CD14-positive monocyte (primary cell): ENCODE results near the gene ARHGDIA. TPM values are rescaled to one million over a fixed set of nuclear protein-coding genes. Genes with fewer than 3 reads are reported as not detected.

Experiments used
- DNase-seq, 3 donors: peaks; one replicate each; pipeline ENCODE4 v3.0.0-alpha.2; 2011 to 2022
- H2AFZ ChIP-seq: 2 replicates; pipeline ENCODE4 v1.6.0; 2012; ENCODE audit warnings: mild to moderate bottlenecking, low read depth, low read length, inconsistent platforms; ENCODE audit not compliant: insufficient read depth, poor library complexity, severe bottlenecking
- H3K27ac ChIP-seq, 2 donors: 1 replicate in 1 of 2; 2 replicates in 1 of 2; pipeline ENCODE4 v1.5.1; 2012 to 2013; ENCODE audit warnings: low read length in 2 of 2, control low read depth in 1 of 2, inconsistent platforms in 1 of 2, low read depth in 1 of 2, mild to moderate bottlenecking in 1 of 2
- H3K27me3 ChIP-seq, 2 donors: one replicate each; pipeline versions ENCODE4 v1.6.0 to v1.6.1; 2011 to 2013; ENCODE audit warnings: low read length in 2 of 2; ENCODE audit not compliant: control insufficient read depth in 2 of 2, insufficient read depth in 2 of 2
- H3K36me3 ChIP-seq, 2 donors: replicated peaks in 1 of 2; 1 replicate in 1 of 2; 2 replicates in 1 of 2; pipeline versions ENCODE4 v1.5.1 to v1.6.1; 2012 to 2013; ENCODE audit warnings: low read length in 2 of 2, control low read depth in 1 of 2, inconsistent platforms in 1 of 2, mild to moderate bottlenecking in 1 of 2; ENCODE audit not compliant: insufficient read depth in 2 of 2, control insufficient read depth in 1 of 2
- H3K4me1 ChIP-seq, 2 donors: 1 replicate in 1 of 2; 2 replicates in 1 of 2; pipeline versions ENCODE4 v1.5.1 to v1.6.1; 2012 to 2013; ENCODE audit warnings: low read length in 2 of 2, control low read depth in 1 of 2, inconsistent platforms in 1 of 2, mild to moderate bottlenecking in 1 of 2, moderate library complexity in 1 of 2; ENCODE audit not compliant: insufficient read depth in 2 of 2, control insufficient read depth in 1 of 2
- H3K4me2 ChIP-seq: replicated peaks from 2 replicates; pipeline ENCODE3; 2012; ENCODE audit warnings: low read length, moderate library complexity, mild to moderate bottlenecking; ENCODE audit not compliant: poor library complexity, severe bottlenecking; ENCODE audit errors: extremely low read depth
- H3K4me3 ChIP-seq, 3 experiments: fragments of 200-600 bp in 1 of 3; sonication (generic) in 1 of 3; replicated peaks in 1 of 3; 1 replicate in 2 of 3; 2 replicates in 1 of 3; pipeline ENCODE4 v1.5.1; 2011 to 2013; ENCODE audit warnings: low read length in 3 of 3, mild to moderate bottlenecking in 3 of 3, control low read depth in 2 of 3, low read depth in 2 of 3, inconsistent platforms in 1 of 3, moderate library complexity in 1 of 3
- H3K79me2 ChIP-seq: 2 replicates; pipeline ENCODE4 v1.6.0; 2012; ENCODE audit warnings: mild to moderate bottlenecking, control low read depth, inconsistent platforms, low read length, moderate library complexity; ENCODE audit not compliant: insufficient read depth
- H3K9ac ChIP-seq: 2 replicates; pipeline ENCODE4 v1.6.0; 2017; ENCODE audit warnings: low read length, mild to moderate bottlenecking; ENCODE audit not compliant: insufficient read depth, poor library complexity, severe bottlenecking
- H3K9me3 ChIP-seq, 2 donors: replicated peaks in 1 of 2; 1 replicate in 1 of 2; 2 replicates in 1 of 2; pipeline versions ENCODE4 v1.5.1 to v1.6.1; 2012 to 2013; ENCODE audit warnings: low read length in 2 of 2, control low read depth in 1 of 2; ENCODE audit not compliant: control insufficient read depth in 1 of 2, insufficient read depth in 1 of 2
- H4K20me1 ChIP-seq: 2 replicates; pipeline ENCODE4 v1.6.0; 2012; ENCODE audit warnings: mild to moderate bottlenecking, low read length, control low read depth, moderate library complexity; ENCODE audit not compliant: insufficient read depth
- H3K27ac Mint-ChIP-seq, 7 donors: one replicate each; pipeline ENCODE4 v1.8.0; 2020; ENCODE audit warnings: mild to moderate bottlenecking in 7 of 7, mixed read lengths in 7 of 7, moderate library complexity in 6 of 7, inconsistent platforms in 2 of 7
- H3K27me3 Mint-ChIP-seq, 3 donors: one replicate each; pipeline ENCODE4 v1.8.0; 2021 to 2022; ENCODE audit warnings: low read depth in 3 of 3, mild to moderate bottlenecking in 3 of 3, mixed read lengths in 3 of 3, moderate library complexity in 3 of 3, inconsistent platforms in 1 of 3
- H3K36me3 Mint-ChIP-seq, 2 donors: one replicate each; pipeline ENCODE4 v1.8.0; 2020; ENCODE audit warnings: mixed read lengths in 2 of 2, inconsistent platforms in 1 of 2, mild to moderate bottlenecking in 1 of 2
- H3K4me1 Mint-ChIP-seq: one replicate; pipeline ENCODE4 v1.8.0; 2020; ENCODE audit warnings: mild to moderate bottlenecking, mixed read lengths
- H3K4me3 Mint-ChIP-seq, 2 donors: one replicate each; pipeline ENCODE4 v1.8.0; 2020; ENCODE audit warnings: mild to moderate bottlenecking in 2 of 2, mixed read lengths in 2 of 2, moderate library complexity in 1 of 2
- H3K9me3 Mint-ChIP-seq, 7 donors: one replicate each; pipeline ENCODE4 v1.8.0; 2020 to 2022; ENCODE audit warnings: mixed read lengths in 7 of 7, mild to moderate bottlenecking in 6 of 7, moderate library complexity in 6 of 7, inconsistent platforms in 2 of 7
- WGBS: methylation state at CpG from one replicate; pipeline ENCODE4 v1.1.5; 2013; ENCODE audit warnings: missing lambda C conversion rate; ENCODE audit not compliant: insufficient coverage; 5-methylcytosine and 5-hydroxymethylcytosine counted together
- intact Hi-C, 2 donors: fragments of 100-400 bp; cut with micrococcal nuclease; formaldehyde crosslinking; loops; one replicate each; pipeline versions ENCODE4 v1.15.0 to v1.15.1; 2023
- polyA plus RNA-seq, 3 donors: library from polyadenylated mRNA; depleted of rRNA in 1 of 3; unstranded in 2 of 3; stranded (reverse) in 1 of 3; fragments of 300-500 nt in 2 of 3; fragments of >200 nt in 1 of 3; fragmentation: Illumina TruSeq in 2 of 3; gene quantifications; 1 replicate in 2 of 3; 2 replicates in 1 of 3; pipeline ENCODE4 v1.2.3, GENCODE V29; 2012 to 2021
- TF ChIP-seq, protein P1 (sequence below): fragments of 200-600 bp; IDR thresholded peaks from one replicate; pipeline ENCODE4 v1.8.0; 2022; ENCODE audit warnings: antibody characterized with exemption, mild to moderate bottlenecking

ARHGDIA gene
- polyA plus RNA-seq, 3 donors = 86.3 to 477 (median 97.2) TPM

DNA sequence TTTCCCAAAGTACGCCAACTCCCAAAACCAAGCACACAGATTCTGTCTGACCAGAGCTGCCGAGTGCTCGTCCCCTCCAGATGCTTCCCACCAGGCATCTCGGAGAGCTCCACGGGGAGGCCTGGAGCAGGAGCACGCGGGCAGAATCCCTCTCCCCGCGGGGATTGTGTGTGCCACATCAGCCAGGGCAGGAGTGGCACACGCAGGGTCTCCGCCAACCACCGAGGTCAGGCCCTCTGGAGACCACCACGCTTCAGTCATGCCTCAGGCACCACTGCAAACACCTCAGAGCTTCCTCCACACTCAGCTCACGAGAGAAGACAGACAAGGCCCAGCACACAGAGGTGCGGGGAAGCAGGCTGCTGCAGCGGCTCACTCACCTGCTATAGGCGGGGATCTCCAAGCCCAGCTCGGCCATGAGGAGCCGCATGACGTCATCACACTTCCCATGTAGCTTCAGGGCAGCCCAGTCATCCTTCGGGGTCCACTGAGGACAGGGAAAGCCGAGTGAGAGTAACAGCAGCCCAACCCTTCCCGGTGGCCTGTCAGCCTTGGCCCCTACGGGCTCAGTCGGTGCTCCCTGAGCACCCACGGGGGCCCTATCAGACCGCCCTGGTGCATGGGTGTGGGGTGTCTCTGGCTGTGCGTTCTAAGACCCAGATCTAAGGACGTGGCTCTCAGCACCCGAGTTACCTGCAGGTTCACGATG is 42.4 kb upstream of the ARHGDIA start:
- no peaks in the 10 kb centered on the region for H3K27me3 Mint-ChIP-seq
- no peaks in the 10 kb centered on the region for H3K27me3 ChIP-seq
- no peak overlapping the region for H3K9ac ChIP-seq
- peaks cover 62% of the 10 kb centered on the region for H3K79me2 ChIP-seq
- H3K27ac ChIP-seq = no peak overlapping the region
- H3K36me3 Mint-ChIP-seq = peaks cover 44 to 57% of the 10 kb centered on the region in 2 donors
- no peak overlapping the region for H3K4me2 ChIP-seq
- no peak overlapping the region for H2AFZ ChIP-seq
- peaks cover 0 to 10% (median 4%) of the 10 kb centered on the region in 7 donors for H3K9me3 Mint-ChIP-seq
- DNase-seq = no peak
- H3K4me3 ChIP-seq = no peak overlapping the region
- peaks cover 39 to 46% of the 10 kb centered on the region in 2 donors for H3K4me1 ChIP-seq
- H3K27ac Mint-ChIP-seq = peak overlapping the region in 2 of 7 donors; percentile 31 to 70
- no peak overlapping the region for H3K4me3 Mint-ChIP-seq
- intact Hi-C loops = loop anchor here in 1 of 2 donors (10.0 kb wide), 1 partner anchor 49 kb away; the partner anchor contains the start of gene P4HB
- peaks cover 40 to 43% of the 10 kb centered on the region in 2 donors for H3K36me3 ChIP-seq
- H3K9me3 ChIP-seq = peaks cover 0 to 2% of the 10 kb centered on the region in 2 donors
- TF ChIP-seq, protein P1, sequence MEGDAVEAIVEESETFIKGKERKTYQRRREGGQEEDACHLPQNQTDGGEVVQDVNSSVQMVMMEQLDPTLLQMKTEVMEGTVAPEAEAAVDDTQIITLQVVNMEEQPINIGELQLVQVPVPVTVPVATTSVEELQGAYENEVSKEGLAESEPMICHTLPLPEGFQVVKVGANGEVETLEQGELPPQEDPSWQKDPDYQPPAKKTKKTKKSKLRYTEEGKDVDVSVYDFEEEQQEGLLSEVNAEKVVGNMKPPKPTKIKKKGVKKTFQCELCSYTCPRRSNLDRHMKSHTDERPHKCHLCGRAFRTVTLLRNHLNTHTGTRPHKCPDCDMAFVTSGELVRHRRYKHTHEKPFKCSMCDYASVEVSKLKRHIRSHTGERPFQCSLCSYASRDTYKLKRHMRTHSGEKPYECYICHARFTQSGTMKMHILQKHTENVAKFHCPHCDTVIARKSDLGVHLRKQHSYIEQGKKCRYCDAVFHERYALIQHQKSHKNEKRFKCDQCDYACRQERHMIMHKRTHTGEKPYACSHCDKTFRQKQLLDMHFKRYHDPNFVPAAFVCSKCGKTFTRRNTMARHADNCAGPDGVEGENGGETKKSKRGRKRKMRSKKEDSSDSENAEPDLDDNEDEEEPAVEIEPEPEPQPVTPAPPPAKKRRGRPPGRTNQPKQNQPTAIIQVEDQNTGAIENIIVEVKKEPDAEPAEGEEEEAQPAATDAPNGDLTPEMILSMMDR = no peak
- peaks cover 79% of the 10 kb centered on the region for H4K20me1 ChIP-seq
- 94% methylated on average over 31 of the region's 31 CpGs for WGBS
- peaks cover 46% of the 10 kb centered on the region for H3K4me1 Mint-ChIP-seq

DNA sequence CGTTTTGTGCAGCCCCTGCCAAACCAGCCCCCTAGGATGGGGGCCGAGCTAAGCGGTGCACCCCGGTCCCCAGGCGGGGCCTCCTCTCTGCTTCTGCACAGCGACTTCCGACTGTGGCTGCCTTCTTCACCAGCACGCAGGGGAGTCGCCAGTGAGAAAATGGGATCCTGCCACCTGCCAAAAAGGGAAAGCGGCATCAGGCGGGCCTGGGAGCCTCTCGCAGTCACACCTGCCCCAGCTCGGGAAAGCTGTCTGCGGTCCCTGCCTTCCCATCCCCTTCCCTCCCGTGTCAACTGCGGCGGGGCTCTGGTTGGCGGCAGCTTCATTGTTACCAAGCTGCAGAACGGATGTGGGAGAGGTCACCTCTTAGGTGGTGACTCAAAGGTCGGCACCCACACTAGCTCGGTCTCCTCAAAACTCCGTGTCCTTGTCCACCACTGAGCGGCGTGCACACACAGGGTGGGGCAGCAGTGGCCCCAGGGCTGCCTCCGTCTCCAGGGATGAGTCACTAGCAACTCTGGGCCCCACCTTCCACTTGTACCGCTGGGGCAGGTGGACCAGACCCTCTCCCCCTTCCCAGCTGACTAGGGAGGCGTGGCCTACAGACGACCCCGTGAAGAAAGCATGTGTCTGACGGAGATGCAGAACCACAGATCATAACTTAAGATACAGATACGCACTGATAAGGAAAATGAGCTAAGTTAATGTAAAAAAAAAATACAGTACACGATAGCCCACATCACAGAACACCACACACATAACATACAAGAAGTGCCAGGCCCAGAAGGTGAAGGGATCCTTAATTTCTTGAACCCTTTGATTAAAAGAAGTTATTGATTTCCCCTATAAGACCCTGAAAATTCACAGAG is 41.5 kb upstream of the ARHGDIA start:
- H3K4me2 ChIP-seq = no peak overlapping the region
- Mint-ChIP-seq H3K4me3 (no peak overlapping the region), H3K9me3 (peaks cover 0 to 10% (median 4%) of the 10 kb centered on the region in 7 donors), H3K27me3 (no peaks in the 10 kb centered on the region), H3K27ac (peak overlapping the region in 2 of 7 donors; percentile 30 to 72), H3K4me1 (peaks cover 41% of the 10 kb centered on the region), H3K36me3 (peaks cover 49 to 66% of the 10 kb centered on the region in 2 donors)
- DNase-seq = no peak
- intact Hi-C loops = loop anchor here in 1 of 2 donors (10.0 kb wide), 1 partner anchor 48 kb away; the partner anchor contains the start of gene P4HB
- H3K79me2 ChIP-seq = peaks cover 54% of the 10 kb centered on the region
- H3K4me1 ChIP-seq = peaks cover 34 to 40% of the 10 kb centered on the region in 2 donors
- H2AFZ ChIP-seq = no peak overlapping the region
- no peaks in the 10 kb centered on the region for H3K27me3 ChIP-seq
- H4K20me1 ChIP-seq = peaks cover 74% of the 10 kb centered on the region
- peaks cover 0 to 2% of the 10 kb centered on the region in 2 donors for H3K9me3 ChIP-seq
- peaks cover 46 to 49% of the 10 kb centered on the region in 2 donors for H3K36me3 ChIP-seq
- no peak overlapping the region for H3K4me3 ChIP-seq
- no peak overlapping the region for H3K27ac ChIP-seq
- TF ChIP-seq, protein P1 = no peak
- WGBS = 61% methylated on average over 17 of the region's 32 CpGs
- no peak overlapping the region for H3K9ac ChIP-seq
